ENCODE results near the gene MED27. TPM values are rescaled to one million over a fixed set of nuclear protein-coding genes. Genes with fewer than 3 reads are reported as not detected.

MED27 gene
- total RNA-seq, 2 donors from 2014 or later = 29.8 to 37.0 TPM

GRCh38 chr9:131977109-131977838 is 102.4 kb downstream of the MED27 start:
- WGBS, 2 experiments (ENCODE audit: insufficient coverage in 1 of 2, insufficient read length in 1 of 2) = 93 to 97% methylated on average over 10 of the region's 10 CpGs
- no peak overlapping the region for H3K9ac ChIP-seq (ENCODE audit: extremely low read depth, low read length, poor library complexity, severe bottlenecking)
- DNase-seq = no peak
- H3K27ac ChIP-seq (ENCODE audit: low read depth, low read length) = no peak overlapping the region
- H3K4me3 Mint-ChIP-seq = no peak overlapping the region
- no peaks in the 10 kb centered on the region for H3K27me3 ChIP-seq (ENCODE audit: control insufficient read depth, insufficient read depth, low read length, poor library complexity, severe bottlenecking)
- no peaks in the 10 kb centered on the region for H3K27me3 Mint-ChIP-seq (ENCODE audit: insufficient read depth)
- no peaks in the 10 kb centered on the region for H3K9me3 ChIP-seq (ENCODE audit: control insufficient read depth, low read length)
- peaks cover 3% of the 10 kb centered on the region for H3K36me3 Mint-ChIP-seq (ENCODE audit: low read depth)
- peaks cover 22% of the 10 kb centered on the region for H3K4me1 Mint-ChIP-seq
- no peaks in the 10 kb centered on the region for H3K9me3 Mint-ChIP-seq
- peaks cover 18% of the 10 kb centered on the region for H3K4me1 ChIP-seq (ENCODE audit: control insufficient read depth, insufficient read depth, low read length)
- no peaks in the 10 kb centered on the region for H3K36me3 ChIP-seq (ENCODE audit: control insufficient read depth, insufficient read depth, low read length)
- peak overlapping the region; percentile 37 for H3K4me3 ChIP-seq (ENCODE audit: low read length)
- no peak for TF ChIP-seq CTCF (conservative IDR thresholded peaks at IDR 0.05)
- no peak overlapping the region for H3K27ac Mint-ChIP-seq

GRCh38 chr9:131976157-131977108 is 103.2 kb downstream of the MED27 start:
- Histone ChIP-seq H3K9me3 (ENCODE audit: control insufficient read depth, low read length) (no peaks in the 10 kb centered on the region), H3K4me1 (ENCODE audit: control insufficient read depth, insufficient read depth, low read length) (peaks cover 18% of the 10 kb centered on the region), H3K36me3 (ENCODE audit: control insufficient read depth, insufficient read depth, low read length) (no peaks in the 10 kb centered on the region), H3K27ac (ENCODE audit: low read depth, low read length) (no peak overlapping the region), H3K4me3 (ENCODE audit: low read length) (peak overlapping the region; percentile 37), H3K9ac (ENCODE audit: extremely low read depth, low read length, poor library complexity, severe bottlenecking) (no peak overlapping the region), H3K27me3 (ENCODE audit: control insufficient read depth, insufficient read depth, low read length, poor library complexity, severe bottlenecking) (no peaks in the 10 kb centered on the region)
- TF ChIP-seq CTCF (conservative IDR thresholded peaks at IDR 0.05) = no peak
- Mint-ChIP-seq H3K27me3 (ENCODE audit: insufficient read depth) (no peaks in the 10 kb centered on the region), H3K4me1 (peaks cover 22% of the 10 kb centered on the region), H3K27ac (no peak overlapping the region), H3K9me3 (no peaks in the 10 kb centered on the region), H3K36me3 (ENCODE audit: low read depth) (peaks cover 3% of the 10 kb centered on the region), H3K4me3 (no peak overlapping the region)
- 90 to 91% methylated on average over 3 to 5 of the region's 5 CpGs for WGBS, 2 experiments (ENCODE audit: insufficient coverage in 1 of 2, insufficient read length in 1 of 2)
- DNase-seq = no peak

GRCh38 chr9:131972889-131973288 is 106.8 kb downstream of the MED27 start:
- H3K4me3 ChIP-seq (ENCODE audit: low read length) = no peak overlapping the region
- peaks cover 15% of the 10 kb centered on the region for H3K4me1 ChIP-seq (ENCODE audit: control insufficient read depth, insufficient read depth, low read length)
- no peak overlapping the region for H3K9ac ChIP-seq (ENCODE audit: extremely low read depth, low read length, poor library complexity, severe bottlenecking)
- no peak overlapping the region for H3K27ac Mint-ChIP-seq
- H3K27ac ChIP-seq (ENCODE audit: low read depth, low read length) = no peak overlapping the region
- no peak for TF ChIP-seq CTCF (conservative IDR thresholded peaks at IDR 0.05)
- H3K4me3 Mint-ChIP-seq = no peak overlapping the region
- peaks cover 5% of the 10 kb centered on the region for H3K9me3 ChIP-seq (ENCODE audit: control insufficient read depth, low read length)
- H3K36me3 ChIP-seq (ENCODE audit: control insufficient read depth, insufficient read depth, low read length) = no peaks in the 10 kb centered on the region
- H3K27me3 ChIP-seq (ENCODE audit: control insufficient read depth, insufficient read depth, low read length, poor library complexity, severe bottlenecking) = no peaks in the 10 kb centered on the region
- DNase-seq = no peak
- no peaks in the 10 kb centered on the region for H3K27me3 Mint-ChIP-seq (ENCODE audit: insufficient read depth)
- peaks cover 3% of the 10 kb centered on the region for H3K36me3 Mint-ChIP-seq (ENCODE audit: low read depth)
- no peaks in the 10 kb centered on the region for H3K9me3 Mint-ChIP-seq
- H3K4me1 Mint-ChIP-seq = peaks cover 27% of the 10 kb centered on the region

All from endodermal cell (in vitro differentiated cells).